ENCODE measurements around the gene TSHZ3. TPM values are rescaled to one million over a fixed set of nuclear protein-coding genes. Genes with fewer than 3 reads are reported as not detected.

Gene TSHZ3
- total and polyA plus RNA-seq, 7 donors = 0.53 to 6.7 (median 2.2) TPM

- ATAC-seq = no peak
Measured at GRCh38 chr19:31347828-31348392, 1.3 kb downstream of the TSHZ3 start.

GRCh38 chr19:31347354-31347753 is 1.9 kb downstream of the TSHZ3 start:
- no peaks in the 10 kb centered on the region for H3K36me3 ChIP-seq (ENCODE audit: insufficient read depth in 1 of 2, low read depth in 1 of 2)
- peak overlapping the region; percentile 80 for H3K4me3 ChIP-seq
- H3K27me3 ChIP-seq (ENCODE audit: insufficient read depth in 3 of 3, low read length in 2 of 3) = peaks cover 0 to 43% (median 16%) of the 10 kb centered on the region in 3 donors
- no peaks in the 10 kb centered on the region for H3K9me3 ChIP-seq
- no peak for TF ChIP-seq CTCF (IDR thresholded peaks at IDR 0.05)
- peaks cover 9% of the 10 kb centered on the region for H3K4me1 ChIP-seq
- WGBS, 3 donors = 39 to 69% (median 42%) methylated on average over 3 of the region's 3 CpGs
- no peak overlapping the region for H3K27ac ChIP-seq
- intact Hi-C loops (cut with DNase I) = loop anchor here in 1 of 2 donors (5.0 kb wide), 1 partner anchor 130 kb away; no protein-coding TSS in a partner anchor
- DNase-seq (no peak), ATAC-seq (no peak)

More at GRCh38 chr19:31347828-31348392, 1.3 kb downstream of the TSHZ3 start:
- peaks cover 0 to 48% (median 19%) of the 10 kb centered on the region in 3 donors for H3K27me3 ChIP-seq (ENCODE audit: insufficient read depth in 3 of 3, low read length in 2 of 3)
- peaks cover 9% of the 10 kb centered on the region for H3K4me1 ChIP-seq
- H3K36me3 ChIP-seq (ENCODE audit: insufficient read depth in 1 of 2, low read depth in 1 of 2) = no peaks in the 10 kb centered on the region
- no peak for DNase-seq
- H3K4me3 ChIP-seq = peak overlapping the region; percentile 80
- H3K27ac ChIP-seq = no peak overlapping the region
- no peaks in the 10 kb centered on the region for H3K9me3 ChIP-seq
- WGBS, 3 donors = 28 to 55% (median 36%) methylated on average over 11 of the region's 11 CpGs
- TF ChIP-seq CTCF (IDR thresholded peaks at IDR 0.05) = no peak
- intact Hi-C loops (cut with DNase I) = loop anchor here in 1 of 2 donors (5.0 kb wide), 1 partner anchor 131 kb away; no protein-coding TSS in a partner anchor

- no peak for ATAC-seq
- H3K27me3 ChIP-seq (ENCODE audit: insufficient read depth in 3 of 3, low read length in 2 of 3) = peaks cover 0 to 34% (median 7%) of the 10 kb centered on the region in 3 donors
- no peak overlapping the region for H3K4me3 ChIP-seq
- peaks cover 2% of the 10 kb centered on the region for H3K4me1 ChIP-seq
- WGBS, 3 donors = 62 to 73% (median 62%) methylated on average over 8 of the region's 8 CpGs
- no peaks in the 10 kb centered on the region for H3K36me3 ChIP-seq (ENCODE audit: insufficient read depth in 1 of 2, low read depth in 1 of 2)
- TF ChIP-seq CTCF (IDR thresholded peaks at IDR 0.05) = no peak
- H3K9me3 ChIP-seq = no peaks in the 10 kb centered on the region
- intact Hi-C loops (cut with DNase I) = loop anchor here in 1 of 2 donors (5.0 kb wide), 1 partner anchor 129 kb away; no protein-coding TSS in a partner anchor
- no peak overlapping the region for H3K27ac ChIP-seq
- no peak for DNase-seq
Measured at GRCh38 chr19:31346184-31347059, 2.8 kb downstream of the TSHZ3 start.

GRCh38 chr19:31344403-31344802 is 4.8 kb downstream of the TSHZ3 start:
- intact Hi-C loops (cut with DNase I) = no loop called here
- H3K9me3 ChIP-seq = no peaks in the 10 kb centered on the region
- no peak for TF ChIP-seq CTCF (IDR thresholded peaks at IDR 0.05)
- H3K27ac ChIP-seq = no peak overlapping the region
- H3K36me3 ChIP-seq (ENCODE audit: insufficient read depth in 1 of 2, low read depth in 1 of 2) = no peaks in the 10 kb centered on the region
- ATAC-seq (no peak), DNase-seq (no peak)
- WGBS, 3 donors = 29 to 37% (median 37%) methylated on average over 9 of the region's 9 CpGs
- H3K4me1 ChIP-seq = no peaks in the 10 kb centered on the region
- H3K27me3 ChIP-seq (ENCODE audit: insufficient read depth in 3 of 3, low read length in 2 of 3) = peaks cover 0 to 26% (median 8%) of the 10 kb centered on the region in 3 donors
- no peak overlapping the region for H3K4me3 ChIP-seq

Measured in psoas muscle (tissue), 8 donors.